ENCODE measurements around the gene TPPP.

Gene TPPP

GRCh38 chr5:654071-654778, 38.9 kb downstream of the TPPP start:
- TF ChIP-seq GATA2 (IDR thresholded peaks at IDR 0.05; ENCODE audit: low read depth, low read length), result no peak
- no peak for TF ChIP-seq GATA3 (IDR thresholded peaks at IDR 0.05; ENCODE audit: low read depth, low read length)

GRCh38 chr5:652773-653350, 40.3 kb downstream of the TPPP start:
- no peak for TF ChIP-seq GATA2 (IDR thresholded peaks at IDR 0.05; ENCODE audit: low read depth, low read length)
- TF ChIP-seq GATA3 (IDR thresholded peaks at IDR 0.05; ENCODE audit: low read depth, low read length), result no peak

- no peak for TF ChIP-seq GATA2 (IDR thresholded peaks at IDR 0.05; ENCODE audit: low read depth, low read length)
- TF ChIP-seq GATA3 (IDR thresholded peaks at IDR 0.05; ENCODE audit: low read depth, low read length), result no peak
Observed at GRCh38 chr5:652023-652515, 41.1 kb downstream of the TPPP start.

GRCh38 chr5:651296-652022, 41.7 kb downstream of the TPPP start:
- no peak for TF ChIP-seq GATA3 (IDR thresholded peaks at IDR 0.05; ENCODE audit: low read depth, low read length)
- TF ChIP-seq GATA2 (IDR thresholded peaks at IDR 0.05; ENCODE audit: low read depth, low read length), result no peak

GRCh38 chr5:647727-648126, 45.4 kb downstream of the TPPP start:
- TF ChIP-seq GATA2 (IDR thresholded peaks at IDR 0.05; ENCODE audit: low read depth, low read length) (no peak), GATA3 (IDR thresholded peaks at IDR 0.05; ENCODE audit: low read depth, low read length) (no peak)

- no peak for TF ChIP-seq GATA3 (IDR thresholded peaks at IDR 0.05; ENCODE audit: low read depth, low read length)
- no peak for TF ChIP-seq GATA2 (IDR thresholded peaks at IDR 0.05; ENCODE audit: low read depth, low read length)
Observed at GRCh38 chr5:647311-647710, 45.8 kb downstream of the TPPP start.

GRCh38 chr5:646396-647201, 46.6 kb downstream of the TPPP start:
- TF ChIP-seq GATA3 (IDR thresholded peaks at IDR 0.05; ENCODE audit: low read depth, low read length) (no peak), GATA2 (IDR thresholded peaks at IDR 0.05; ENCODE audit: low read depth, low read length) (no peak)

- TF ChIP-seq GATA2 (IDR thresholded peaks at IDR 0.05; ENCODE audit: low read depth, low read length), result no peak
- no peak for TF ChIP-seq GATA3 (IDR thresholded peaks at IDR 0.05; ENCODE audit: low read depth, low read length)
Observed at GRCh38 chr5:645421-645820, 47.7 kb downstream of the TPPP start.

GRCh38 chr5:644971-645370, 48.2 kb downstream of the TPPP start:
- TF ChIP-seq GATA3 (IDR thresholded peaks at IDR 0.05; ENCODE audit: low read depth, low read length) (no peak), GATA2 (IDR thresholded peaks at IDR 0.05; ENCODE audit: low read depth, low read length) (no peak)

- TF ChIP-seq GATA3 (IDR thresholded peaks at IDR 0.05; ENCODE audit: low read depth, low read length) (no peak), GATA2 (IDR thresholded peaks at IDR 0.05; ENCODE audit: low read depth, low read length) (no peak)
Observed at GRCh38 chr5:644509-644908, 48.6 kb downstream of the TPPP start.

- TF ChIP-seq GATA2 (IDR thresholded peaks at IDR 0.05; ENCODE audit: low read depth, low read length) (no peak), GATA3 (IDR thresholded peaks at IDR 0.05; ENCODE audit: low read depth, low read length) (no peak)
Observed at GRCh38 chr5:643811-644271, 49.3 kb downstream of the TPPP start.

- TF ChIP-seq GATA2 (IDR thresholded peaks at IDR 0.05; ENCODE audit: low read depth, low read length) (no peak), GATA3 (IDR thresholded peaks at IDR 0.05; ENCODE audit: low read depth, low read length) (no peak)
Observed at GRCh38 chr5:643351-643801, 49.8 kb downstream of the TPPP start.

GRCh38 chr5:642481-642880, 50.7 kb downstream of the TPPP start:
- no peak for TF ChIP-seq GATA3 (IDR thresholded peaks at IDR 0.05; ENCODE audit: low read depth, low read length)
- TF ChIP-seq GATA2 (IDR thresholded peaks at IDR 0.05; ENCODE audit: low read depth, low read length), result no peak

- TF ChIP-seq GATA3 (IDR thresholded peaks at IDR 0.05; ENCODE audit: low read depth, low read length), result no peak
- no peak for TF ChIP-seq GATA2 (IDR thresholded peaks at IDR 0.05; ENCODE audit: low read depth, low read length)
Observed at GRCh38 chr5:641331-641765, 51.8 kb downstream of the TPPP start.
